HEK293 (cell line): ENCODE results near the gene GATA3.
"Not testable (repeated sequence)": the region's sequence is repeated elsewhere in the genome, so short reads cannot be mapped to it uniquely, and the experiment has no call there.

Experiments
- CTCF ChIP-seq: fragments of 450-650 bp; formaldehyde crosslinking; IDR thresholded peaks from 2 replicates; pipeline ENCODE4 v1.5.1; 2016; ENCODE audit warnings: missing biosample characterization, missing genetic modification characterization
- GLIS2 ChIP-seq: fragments of 450-650 bp; formaldehyde crosslinking; IDR thresholded peaks from 2 replicates; pipeline ENCODE4 v1.5.1; 2016; ENCODE audit warnings: missing biosample characterization, missing genetic modification characterization
- RBAK ChIP-seq: fragments of 450-650 bp; formaldehyde crosslinking; IDR thresholded peaks from 2 replicates; pipeline ENCODE4 v1.5.1; 2016; ENCODE audit warnings: missing biosample characterization, missing genetic modification characterization
- ZBTB1 ChIP-seq: fragments of 450-650 bp; formaldehyde crosslinking; IDR thresholded peaks from 2 replicates; pipeline ENCODE4 v1.5.1; 2016; ENCODE audit warnings: missing biosample characterization, missing genetic modification characterization
- ZBTB17 ChIP-seq: fragments of 450-650 bp; formaldehyde crosslinking; IDR thresholded peaks from 2 replicates; pipeline ENCODE4 v1.5.1; 2016; ENCODE audit warnings: missing biosample characterization, missing genetic modification characterization
- ZBTB7A ChIP-seq: fragments of 450-650 bp; formaldehyde crosslinking; IDR thresholded peaks from 2 replicates; pipeline ENCODE4 v1.5.1; 2016; ENCODE audit warnings: low read depth, missing biosample characterization, missing genetic modification characterization
- ZNF707 ChIP-seq: fragments of 450-650 bp; formaldehyde crosslinking; IDR thresholded peaks from 2 replicates; pipeline ENCODE4 v1.5.1; 2016; ENCODE audit warnings: missing biosample characterization, missing genetic modification characterization
- TF ChIP-seq, protein P1 (sequence below): fragments of 450-650 bp; formaldehyde crosslinking; IDR thresholded peaks from 2 replicates; pipeline ENCODE4 v1.5.1; 2016; ENCODE audit warnings: missing biosample characterization, missing genetic modification characterization

DNA sequence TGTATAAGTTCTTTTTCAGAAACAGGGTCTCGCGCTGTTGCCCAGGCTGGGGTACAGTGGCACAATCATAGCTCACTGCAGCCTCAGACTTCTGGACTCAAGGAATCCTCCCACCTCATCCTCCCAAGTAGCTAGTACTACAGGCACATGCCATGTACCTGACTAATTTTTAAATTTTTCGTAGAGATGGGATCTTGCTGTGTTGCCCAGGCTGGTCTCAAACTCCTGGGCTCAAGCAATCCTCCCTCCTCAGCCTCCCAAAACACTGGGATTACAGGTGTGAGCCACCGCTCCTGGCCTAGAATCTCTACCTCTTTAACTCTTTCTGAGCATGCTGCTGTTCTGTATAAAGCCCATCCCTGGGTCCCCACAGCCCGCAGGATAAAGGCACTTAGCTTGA lies 23.3 kb upstream of the GATA3 start:
- TF ChIP-seq ZBTB17 (tag by site-specific recombination); CTCF (tag by site-specific recombination); ZBTB1 (tag by site-specific recombination); GLIS2; ZBTB7A (tag by site-specific recombination); ZNF707 (tag by site-specific recombination); RBAK (tag by site-specific recombination): not testable (repeated sequence)
- TF ChIP-seq, protein P1, sequence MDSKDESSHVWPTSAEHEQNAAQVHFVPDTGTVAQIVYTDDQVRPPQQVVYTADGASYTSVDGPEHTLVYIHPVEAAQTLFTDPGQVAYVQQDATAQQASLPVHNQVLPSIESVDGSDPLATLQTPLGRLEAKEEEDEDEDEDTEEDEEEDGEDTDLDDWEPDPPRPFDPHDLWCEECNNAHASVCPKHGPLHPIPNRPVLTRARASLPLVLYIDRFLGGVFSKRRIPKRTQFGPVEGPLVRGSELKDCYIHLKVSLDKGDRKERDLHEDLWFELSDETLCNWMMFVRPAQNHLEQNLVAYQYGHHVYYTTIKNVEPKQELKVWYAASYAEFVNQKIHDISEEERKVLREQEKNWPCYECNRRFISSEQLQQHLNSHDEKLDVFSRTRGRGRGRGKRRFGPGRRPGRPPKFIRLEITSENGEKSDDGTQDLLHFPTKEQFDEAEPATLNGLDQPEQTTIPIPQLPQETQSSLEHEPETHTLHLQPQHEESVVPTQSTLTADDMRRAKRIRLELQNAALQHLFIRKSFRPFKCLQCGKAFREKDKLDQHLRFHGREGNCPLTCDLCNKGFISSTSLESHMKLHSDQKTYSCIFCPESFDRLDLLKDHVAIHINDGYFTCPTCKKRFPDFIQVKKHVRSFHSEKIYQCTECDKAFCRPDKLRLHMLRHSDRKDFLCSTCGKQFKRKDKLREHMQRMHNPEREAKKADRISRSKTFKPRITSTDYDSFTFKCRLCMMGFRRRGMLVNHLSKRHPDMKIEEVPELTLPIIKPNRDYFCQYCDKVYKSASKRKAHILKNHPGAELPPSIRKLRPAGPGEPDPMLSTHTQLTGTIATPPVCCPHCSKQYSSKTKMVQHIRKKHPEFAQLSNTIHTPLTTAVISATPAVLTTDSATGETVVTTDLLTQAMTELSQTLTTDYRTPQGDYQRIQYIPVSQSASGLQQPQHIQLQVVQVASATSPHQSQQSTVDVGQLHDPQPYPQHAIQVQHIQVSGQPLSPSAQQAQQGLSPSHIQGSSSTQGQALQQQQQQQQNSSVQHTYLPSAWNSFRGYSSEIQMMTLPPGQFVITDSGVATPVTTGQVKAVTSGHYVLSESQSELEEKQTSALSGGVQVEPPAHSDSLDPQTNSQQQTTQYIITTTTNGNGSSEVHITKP (tag by site-specific recombination) = not testable (repeated sequence)
